Thymus (tissue), 11 donors: ENCODE measurements around the gene CLC. TPM values are rescaled to one million over a fixed set of nuclear protein-coding genes. Genes with fewer than 3 reads are reported as not detected.
"Not testable (repeated sequence)": the region's sequence is repeated elsewhere in the genome, so short reads cannot be mapped to it uniquely, and the experiment has no call there.

Experiments used
- DNase-seq, 9 donors: peaks; one replicate each; pipeline ENCODE4 v3.0.0-alpha.2; 2013; ENCODE audit warnings: low spot score in 9 of 9, low read depth in 6 of 9, missing footprints in 1 of 9
- H3K27ac ChIP-seq, 2 donors: one replicate each; pipeline ENCODE4 v1.5.1; 2013; ENCODE audit warnings: control low read depth in 1 of 2, low read depth in 1 of 2, low read length in 1 of 2, mild to moderate bottlenecking in 1 of 2, moderate library complexity in 1 of 2
- H3K27me3 ChIP-seq, 2 donors: one replicate each; pipeline ENCODE4 v1.5.1; 2013; ENCODE audit warnings: low read length in 1 of 2; ENCODE audit not compliant: control insufficient read depth in 2 of 2, insufficient read depth in 1 of 2
- H3K36me3 ChIP-seq, 2 donors: one replicate each; pipeline ENCODE4 v1.5.1; 2013; ENCODE audit warnings: low read length in 1 of 2, mild to moderate bottlenecking in 1 of 2, moderate library complexity in 1 of 2; ENCODE audit not compliant: control insufficient read depth in 2 of 2, insufficient read depth in 2 of 2
- H3K4me1 ChIP-seq, 2 donors: one replicate each; pipeline ENCODE4 v1.5.1; 2013; ENCODE audit warnings: low read length in 2 of 2; ENCODE audit not compliant: control insufficient read depth in 2 of 2, insufficient read depth in 2 of 2
- H3K4me3 ChIP-seq, 2 donors: one replicate each; pipeline ENCODE4 v1.5.1; 2013; ENCODE audit warnings: low read length in 2 of 2, control low read depth in 1 of 2, mild to moderate bottlenecking in 1 of 2
- H3K9me3 ChIP-seq, 2 donors: one replicate each; pipeline ENCODE4 v1.5.1; 2013; ENCODE audit warnings: low read length in 1 of 2, mild to moderate bottlenecking in 1 of 2; ENCODE audit not compliant: control insufficient read depth in 2 of 2, insufficient read depth in 1 of 2
- WGBS: extraction: QIAGEN DNeasy Blood & Tissue Kit; methylation state at CpG from one replicate; pipeline ENCODE4 v1.1.7; 2013; 5-methylcytosine and 5-hydroxymethylcytosine counted together
- polyA plus RNA-seq: library from polyadenylated mRNA; stranded (reverse); fragments of 200-250 nt; gene quantifications from one replicate; pipeline ENCODE4 v1.2.3, GENCODE V29; 2013
- total RNA-seq: library from RNA; stranded (reverse); fragments of 120-200 nt; gene quantifications from one replicate; pipeline ENCODE4 v1.2.4, GENCODE V29; 2013
- donor health status: healthy.

The CLC gene
- total and polyA plus RNA-seq, 2 donors: 6.3 to 150 TPM

DNA sequence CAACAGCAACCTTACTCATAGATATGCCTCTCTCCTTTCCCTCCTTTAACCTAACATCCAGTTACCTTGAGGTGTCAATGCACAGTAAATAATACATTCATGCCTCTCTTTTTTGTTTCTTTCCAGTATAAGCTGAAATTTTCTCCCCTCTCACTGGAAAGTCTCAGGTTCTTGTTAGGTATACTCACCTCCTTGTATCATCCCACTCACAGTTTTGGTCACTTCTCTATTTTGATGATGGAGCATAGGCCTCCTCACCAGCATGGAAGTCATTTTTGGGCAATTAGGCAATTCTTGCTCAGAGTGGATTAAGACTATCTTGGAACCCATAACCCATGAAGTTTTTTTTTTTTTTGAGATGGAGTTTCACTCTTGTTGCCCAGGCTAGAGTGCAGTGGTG, 39.3 kb downstream of the CLC start:
- Histone ChIP-seq H3K27me3 (no peaks in the 10 kb centered on the region), H3K9me3 (no peaks in the 10 kb centered on the region), H3K36me3 (no peaks in the 10 kb centered on the region), H3K4me1 (no peaks in the 10 kb centered on the region), H3K27ac (no peak overlapping the region), H3K4me3 (no peak overlapping the region)
- DNase-seq: no peak

GRCh38 chr19:39696387-39696786, 41.4 kb downstream of the CLC start:
- H3K4me1 ChIP-seq: no peaks in the 10 kb centered on the region
- no peaks in the 10 kb centered on the region for H3K27me3 ChIP-seq
- no peaks in the 10 kb centered on the region for H3K36me3 ChIP-seq
- H3K27ac ChIP-seq: no peak overlapping the region
- no peak for DNase-seq
- H3K4me3 ChIP-seq: no peak overlapping the region
- WGBS: 87% methylated on average over 2 of the region's 2 CpGs
- H3K9me3 ChIP-seq: no peaks in the 10 kb centered on the region

GRCh38 chr19:39695759-39696158, 42.1 kb downstream of the CLC start:
- no peaks in the 10 kb centered on the region for H3K4me1 ChIP-seq
- H3K27me3 ChIP-seq: no peaks in the 10 kb centered on the region
- 90% methylated on average over 2 of the region's 2 CpGs for WGBS
- no peaks in the 10 kb centered on the region for H3K36me3 ChIP-seq
- H3K9me3 ChIP-seq: no peaks in the 10 kb centered on the region
- DNase-seq: no peak
- no peak overlapping the region for H3K27ac ChIP-seq
- no peak overlapping the region for H3K4me3 ChIP-seq

DNA sequence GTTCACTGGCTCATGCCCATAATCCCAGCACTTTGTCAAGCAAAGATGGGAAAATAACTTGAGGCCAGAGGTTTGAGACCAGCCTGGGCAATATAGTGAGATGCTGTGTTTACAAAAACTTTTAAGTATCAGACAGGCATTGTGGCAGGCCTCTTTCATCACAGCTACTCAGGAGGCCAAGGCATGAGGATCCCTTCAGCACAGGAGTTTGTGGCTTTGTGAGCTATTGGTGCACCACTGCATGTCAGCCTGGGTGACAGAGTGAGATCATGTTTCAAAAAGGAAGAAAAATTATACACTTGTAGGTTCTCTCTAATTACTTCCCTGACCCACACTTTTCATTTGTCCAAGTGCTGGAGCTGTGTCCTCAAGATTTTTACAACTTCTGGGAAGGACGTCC, 45.0 kb downstream of the CLC start:
- no peaks in the 10 kb centered on the region for H3K9me3 ChIP-seq
- H3K36me3 ChIP-seq: no peaks in the 10 kb centered on the region
- DNase-seq: no peak
- no peak overlapping the region for H3K4me3 ChIP-seq
- H3K27ac ChIP-seq: no peak overlapping the region
- no peaks in the 10 kb centered on the region for H3K4me1 ChIP-seq
- 97% methylated on average over 1 of the region's 1 CpG for WGBS
- H3K27me3 ChIP-seq: no peaks in the 10 kb centered on the region

DNA sequence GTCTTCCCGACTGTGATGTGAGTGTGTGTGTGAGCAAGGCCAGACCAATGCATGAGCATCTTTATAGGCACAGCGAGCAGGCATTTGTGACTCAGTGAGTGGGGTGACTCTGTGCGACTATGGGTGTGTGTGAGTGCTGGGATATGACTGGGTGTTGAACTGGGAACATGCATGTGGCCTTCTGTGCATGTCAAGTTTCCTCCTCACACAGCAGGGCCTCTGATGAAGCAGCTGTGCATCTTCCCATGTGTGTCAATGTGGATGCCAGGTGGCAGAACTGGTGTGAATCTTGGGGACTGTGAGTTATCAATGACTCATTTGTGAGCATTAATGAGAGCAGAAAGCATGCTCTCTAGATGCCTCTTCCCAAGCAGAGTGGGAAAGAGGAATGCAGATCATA, 45.7 kb downstream of the CLC start:
- H3K36me3 ChIP-seq: no peaks in the 10 kb centered on the region
- H3K4me1 ChIP-seq: no peaks in the 10 kb centered on the region
- 88% methylated on average over 3 of the region's 3 CpGs for WGBS
- no peaks in the 10 kb centered on the region for H3K9me3 ChIP-seq
- no peak overlapping the region for H3K27ac ChIP-seq
- DNase-seq: no peak
- H3K4me3 ChIP-seq: no peak overlapping the region
- no peaks in the 10 kb centered on the region for H3K27me3 ChIP-seq

GRCh38 chr19:39688637-39689036, 49.2 kb downstream of the CLC start:
- H3K9me3 ChIP-seq, H3K4me1 ChIP-seq, H3K27ac ChIP-seq, H3K27me3 ChIP-seq, H3K36me3 ChIP-seq, DNase-seq, H3K4me3 ChIP-seq: not testable (repeated sequence)
- WGBS: 90% methylated on average over 4 of the region's 4 CpGs

DNA sequence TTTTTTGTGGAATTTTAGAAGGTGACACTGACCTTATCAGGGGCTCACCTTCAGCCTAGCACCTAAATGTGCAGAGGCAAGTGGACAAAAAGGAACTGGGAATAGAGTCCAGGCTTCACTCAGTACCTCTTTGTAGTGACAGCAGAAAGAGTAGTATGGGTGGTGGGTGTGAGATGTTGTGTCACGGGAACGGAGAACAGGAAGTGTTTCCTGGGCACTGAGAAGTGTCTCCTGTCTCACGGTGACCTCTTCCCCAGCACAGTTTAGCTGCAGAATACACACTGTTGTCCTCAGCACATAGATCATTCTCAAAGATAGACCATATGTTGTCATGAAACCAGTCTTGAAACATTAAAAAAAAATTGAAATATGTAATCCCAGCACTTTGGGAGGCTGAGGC, 51.1 kb downstream of the CLC start:
- no peaks in the 10 kb centered on the region for H3K9me3 ChIP-seq
- no peaks in the 10 kb centered on the region for H3K4me1 ChIP-seq
- H3K36me3 ChIP-seq: no peaks in the 10 kb centered on the region
- H3K4me3 ChIP-seq: no peak overlapping the region
- H3K27me3 ChIP-seq: no peaks in the 10 kb centered on the region
- no peak overlapping the region for H3K27ac ChIP-seq
- WGBS: 80% methylated on average over 3 of the region's 3 CpGs
- no peak for DNase-seq

DNA sequence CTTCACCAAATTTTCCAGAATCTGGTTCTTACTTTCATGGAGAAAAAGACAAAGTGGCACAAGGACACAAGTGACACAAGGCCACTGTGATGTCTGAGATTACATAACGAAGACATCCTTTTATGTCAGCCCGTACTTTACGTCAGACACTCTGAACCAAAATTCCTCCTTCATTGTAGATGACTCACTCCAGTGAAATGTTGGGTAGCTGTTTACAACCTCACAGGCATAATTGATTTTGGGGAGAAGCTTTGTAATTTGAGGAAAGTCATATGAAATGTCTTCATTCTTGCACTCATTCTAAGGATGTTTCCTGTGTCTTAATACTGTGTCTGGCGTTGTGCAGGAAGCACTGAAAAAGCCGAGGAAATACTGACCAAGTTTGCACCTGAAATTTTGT, 53.6 kb downstream of the CLC start:
- H3K27ac ChIP-seq: no peak overlapping the region
- DNase-seq: no peak
- no peaks in the 10 kb centered on the region for H3K36me3 ChIP-seq
- WGBS: 86% methylated on average over 5 of the region's 5 CpGs
- no peaks in the 10 kb centered on the region for H3K4me1 ChIP-seq
- no peak overlapping the region for H3K4me3 ChIP-seq
- no peaks in the 10 kb centered on the region for H3K27me3 ChIP-seq
- H3K9me3 ChIP-seq: no peaks in the 10 kb centered on the region

GRCh38 chr19:39681416-39681815, 56.4 kb downstream of the CLC start:
- H3K27me3 ChIP-seq: no peaks in the 10 kb centered on the region
- H3K4me1 ChIP-seq: no peaks in the 10 kb centered on the region
- H3K9me3 ChIP-seq: no peaks in the 10 kb centered on the region
- H3K4me3 ChIP-seq: no peak overlapping the region
- no peaks in the 10 kb centered on the region for H3K36me3 ChIP-seq
- 95% methylated on average over 5 of the region's 5 CpGs for WGBS
- H3K27ac ChIP-seq: no peak overlapping the region
- no peak for DNase-seq
